NCI-H526 (cell line): ENCODE data around the gene ATG9A.

Experiments used
- DNase-seq, 2 experiments: peaks; one replicate each; lab custom pipeline; 2025; lab: John Stamatoyannopoulos, UW

Gene ATG9A

DNA sequence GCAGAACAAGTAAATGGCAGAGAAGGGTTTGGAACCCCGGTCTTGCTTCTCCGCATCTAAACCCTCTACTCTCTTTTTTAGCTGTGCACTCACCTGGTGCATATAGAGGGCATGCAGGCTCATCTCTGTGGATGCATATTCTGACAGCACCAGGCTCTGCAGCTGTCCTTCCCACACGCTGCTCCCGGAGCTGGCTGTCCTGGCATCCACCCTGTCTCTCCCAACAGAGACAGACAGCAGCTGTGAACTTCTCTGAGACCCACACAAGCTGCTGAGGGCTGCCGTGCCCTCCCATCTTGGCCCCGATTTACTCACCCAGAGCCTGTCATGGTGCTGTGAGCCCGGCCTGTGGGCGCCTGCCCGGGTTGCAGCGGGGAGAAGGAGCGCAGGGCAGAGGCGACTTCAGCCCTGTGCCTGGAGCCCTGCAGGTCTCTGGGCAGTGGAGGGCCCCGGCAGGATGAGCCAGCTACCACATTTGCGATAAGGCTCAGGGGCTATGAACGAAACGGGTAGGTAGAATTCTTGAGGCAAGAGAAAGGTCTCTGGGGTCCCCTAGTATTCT, 7.4 kb downstream of the ATG9A start:
- no peak for DNase-seq

DNA sequence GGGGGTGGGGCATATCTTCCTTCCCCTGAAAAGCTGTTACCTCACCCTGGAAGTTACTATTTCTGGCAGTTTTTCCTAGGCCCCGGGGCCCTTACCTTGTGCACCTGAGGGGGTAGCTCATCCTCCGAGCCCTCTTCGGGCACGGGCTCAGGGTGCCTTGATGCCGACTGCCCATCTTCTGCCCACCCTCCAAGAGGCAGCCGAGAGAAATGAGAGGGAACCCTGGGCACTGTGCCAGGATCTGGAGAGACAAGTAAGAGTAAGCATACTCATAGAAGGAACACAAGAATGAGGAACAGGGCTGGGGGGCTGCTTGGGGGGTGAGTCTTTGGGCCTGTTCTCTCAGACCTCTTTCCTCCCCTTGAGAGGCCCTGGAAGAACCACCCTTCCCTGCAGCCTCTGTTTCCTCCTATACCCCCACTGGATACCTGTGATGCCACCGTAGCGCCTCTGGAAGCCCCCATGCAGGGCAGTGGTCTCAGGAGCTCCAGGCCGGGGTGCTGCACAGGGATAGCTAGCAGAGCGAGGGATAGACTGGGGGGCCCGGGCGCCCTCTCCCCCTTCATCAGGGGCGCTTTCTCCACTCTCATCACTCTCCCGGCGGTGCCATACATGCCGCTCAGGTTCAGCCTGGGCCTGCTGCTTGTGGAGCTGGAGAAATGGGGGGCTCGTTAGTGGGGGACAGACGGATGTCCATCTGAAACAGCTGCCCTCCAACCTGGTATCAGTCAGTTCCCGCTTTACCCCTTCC, 8.6 kb downstream of the ATG9A start:
- no peak for DNase-seq

- no peak for DNase-seq
Observed at GRCh38 chr2:219219784-219220532, 9.5 kb downstream of the ATG9A start.

DNA sequence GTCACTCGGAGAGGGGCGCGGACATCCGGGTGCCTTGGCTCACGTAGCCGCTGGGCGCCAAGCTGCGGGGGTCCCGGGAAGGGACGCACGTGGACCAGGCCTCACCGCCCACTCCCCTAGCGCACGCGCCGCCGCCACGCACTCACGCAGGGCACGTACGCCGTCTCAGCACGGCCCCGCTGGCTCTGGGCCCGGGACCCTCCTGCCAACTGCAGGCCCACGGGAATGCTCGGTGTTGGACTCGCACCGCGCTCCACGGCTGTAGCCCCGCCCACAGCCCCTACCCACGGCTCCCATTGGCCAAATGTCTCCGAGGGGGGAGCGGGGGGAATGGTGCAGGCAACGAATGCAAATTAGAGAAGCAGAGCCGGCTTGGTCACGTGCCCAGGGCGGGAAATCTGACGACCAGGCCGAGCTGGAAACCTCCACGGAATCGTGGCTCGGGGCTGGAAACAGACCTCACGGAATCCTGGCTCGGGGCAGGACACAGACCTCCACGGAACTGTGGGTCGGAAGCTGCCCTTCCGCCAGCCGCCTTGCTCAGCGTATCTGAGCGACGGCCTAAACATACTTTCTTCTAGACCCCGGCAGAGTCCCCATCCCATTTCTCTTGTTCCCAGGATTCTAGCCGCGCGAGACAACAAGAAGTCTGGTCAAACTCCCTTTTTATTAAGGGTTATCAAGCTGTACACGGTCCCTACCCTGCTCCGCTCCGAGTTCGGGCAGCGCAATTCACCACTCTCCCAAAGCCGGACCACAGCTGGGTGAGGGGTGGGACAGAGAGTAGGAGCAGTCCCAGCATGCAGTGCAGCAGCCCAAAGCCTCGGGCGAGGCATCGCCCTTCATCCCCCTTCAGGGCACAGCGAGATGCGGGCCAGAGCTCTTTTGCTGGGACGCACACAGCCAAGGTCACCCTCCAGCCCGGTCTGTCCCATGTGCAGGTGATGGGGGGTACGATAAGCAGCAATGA, 10.4 kb downstream of the ATG9A start, which contains the start of gene ABCB6:
TSS of gene ABCB6 (minus strand) at position 227 of the 970 bp plus-strand sequence. CDS start 285 bp downstream, outside the sequence.
- peak; percentile 92 to 98 for DNase-seq

DNA sequence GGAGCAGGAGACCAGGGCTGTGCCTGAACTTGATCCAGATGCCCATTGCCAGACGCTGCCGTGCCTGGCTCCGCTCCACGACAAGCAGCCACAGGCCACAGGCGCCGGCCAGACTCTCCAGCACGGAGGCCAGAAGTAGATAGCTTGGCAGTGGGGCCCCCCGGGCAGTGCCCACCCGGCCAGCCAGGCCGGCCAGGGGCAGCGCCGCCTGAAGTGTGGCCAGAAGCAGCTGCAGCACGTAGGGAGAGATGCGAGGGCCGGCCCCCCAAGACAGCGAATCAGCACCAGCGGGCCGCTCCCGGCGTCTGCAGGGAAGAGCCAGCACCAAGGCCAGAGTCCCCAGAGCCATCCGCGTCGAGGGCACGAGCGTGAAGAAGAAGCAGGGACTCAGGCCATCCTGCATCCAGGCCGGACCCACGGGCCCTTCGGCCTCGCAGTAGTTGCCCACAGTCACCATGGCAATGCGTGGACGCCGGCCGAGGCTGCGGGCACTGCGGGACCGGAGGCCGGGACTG, 11.2 kb downstream of the ATG9A start:
- DNase-seq, result peak; percentile 66 to 78

GRCh38 chr2:219216535-219216915, 12.9 kb downstream of the ATG9A start:
- DNase-seq, result no peak

GRCh38 chr2:219215871-219216534, 13.4 kb downstream of the ATG9A start:
- DNase-seq, result no peak

DNA sequence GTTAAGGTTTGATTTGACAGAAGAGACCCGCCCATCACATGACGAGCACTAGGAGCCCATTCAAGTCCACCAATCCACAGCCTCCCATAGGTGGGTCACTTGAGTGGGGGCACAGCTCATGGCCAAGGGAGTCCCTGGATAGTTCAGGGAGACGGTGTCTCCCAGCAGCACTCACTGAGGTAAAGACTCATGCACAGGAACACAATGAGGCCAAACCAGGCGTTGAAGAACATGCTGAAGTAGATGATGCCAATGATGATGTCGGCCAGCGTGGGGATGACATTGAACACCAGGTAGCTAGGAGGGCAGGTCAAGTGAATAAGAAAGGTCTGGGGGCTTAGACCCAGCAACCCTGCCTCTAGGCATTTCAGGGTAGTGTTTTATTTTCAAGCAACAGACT, 14.7 kb downstream of the ATG9A start:
- DNase-seq, result no peak

- DNase-seq, result no peak
Observed at GRCh38 chr2:219214141-219214540, 15.3 kb downstream of the ATG9A start.

GRCh38 chr2:219213486-219214071, 15.9 kb downstream of the ATG9A start:
- DNase-seq, result no peak

DNA sequence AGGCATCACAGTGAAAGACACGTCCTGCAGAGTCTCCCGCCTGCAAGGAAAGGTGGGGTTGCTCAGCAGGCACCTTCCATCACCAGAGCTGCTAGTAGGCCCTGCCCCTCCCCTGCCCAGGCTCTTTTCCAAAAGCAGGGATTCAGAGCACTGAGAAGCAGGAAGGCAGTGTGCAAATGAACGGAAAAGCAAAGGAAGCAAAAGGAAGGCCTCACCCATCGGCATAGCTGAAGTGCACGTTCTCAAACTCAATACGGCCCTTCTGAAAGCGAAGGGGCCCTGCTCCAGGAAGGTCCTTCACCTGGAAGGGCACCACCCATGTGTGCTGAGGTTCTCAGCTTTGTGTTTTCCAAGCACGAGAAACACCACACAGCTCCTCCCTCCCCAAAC, 16.4 kb downstream of the ATG9A start:
- no peak for DNase-seq

DNA sequence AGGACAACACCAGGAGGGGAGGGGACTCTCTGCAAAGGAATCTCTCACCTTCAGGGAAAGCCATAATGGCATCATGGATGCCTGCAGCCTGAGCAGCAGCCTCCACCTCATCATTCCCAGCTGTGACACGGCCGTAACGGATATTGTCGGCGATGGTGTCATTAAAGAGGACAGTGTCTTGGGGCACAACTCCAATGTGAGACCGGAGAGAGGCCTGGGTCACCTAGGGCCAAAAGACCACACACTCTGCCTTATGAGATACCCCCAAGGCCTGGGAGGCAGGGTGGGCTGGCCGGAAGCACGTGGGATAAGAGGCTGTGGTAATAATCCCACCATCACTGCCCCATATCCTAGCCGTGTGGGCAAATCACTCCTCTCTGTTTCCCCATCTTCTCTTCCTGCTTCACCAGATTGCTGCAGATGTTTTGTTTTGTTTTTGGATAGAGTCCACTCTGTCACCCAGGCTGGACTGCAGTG, 18.5 kb downstream of the ATG9A start:
- no peak for DNase-seq

DNA sequence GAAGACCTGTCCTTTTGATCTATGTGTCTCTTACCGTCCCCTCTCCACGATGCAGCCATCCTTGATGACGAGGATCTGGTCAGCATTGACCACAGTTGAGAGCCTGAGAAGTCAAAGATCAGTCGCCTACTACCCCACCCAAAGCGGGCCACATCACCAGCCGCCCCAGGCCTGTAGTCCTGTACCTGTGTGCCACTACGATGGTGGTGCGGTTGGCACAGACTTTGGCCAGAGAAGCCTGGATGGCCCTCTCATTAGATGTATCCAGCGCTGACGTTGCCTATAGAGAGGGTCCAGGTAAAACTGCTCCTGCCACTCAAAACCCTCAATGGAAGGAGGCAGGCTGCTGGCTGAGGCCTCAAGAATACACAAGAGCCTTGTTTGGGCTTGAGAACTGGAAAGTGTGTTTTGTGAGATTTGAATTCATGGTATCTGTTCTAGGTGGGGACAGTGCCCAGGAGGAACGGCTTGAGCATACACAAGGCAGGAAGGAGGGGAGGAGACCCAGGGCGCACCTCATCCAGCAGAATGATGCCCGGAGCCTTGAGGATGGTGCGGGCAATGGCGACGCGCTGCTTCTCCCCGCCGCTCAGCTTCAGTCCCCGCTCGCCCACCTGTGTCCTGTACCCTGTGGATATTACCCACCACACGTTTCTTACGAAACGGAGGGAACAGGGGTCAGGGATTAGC, 19.1 kb downstream of the ATG9A start:
- DNase-seq, result no peak

- no peak for DNase-seq
Observed at GRCh38 chr2:219209236-219210195, 19.9 kb downstream of the ATG9A start.

DNA sequence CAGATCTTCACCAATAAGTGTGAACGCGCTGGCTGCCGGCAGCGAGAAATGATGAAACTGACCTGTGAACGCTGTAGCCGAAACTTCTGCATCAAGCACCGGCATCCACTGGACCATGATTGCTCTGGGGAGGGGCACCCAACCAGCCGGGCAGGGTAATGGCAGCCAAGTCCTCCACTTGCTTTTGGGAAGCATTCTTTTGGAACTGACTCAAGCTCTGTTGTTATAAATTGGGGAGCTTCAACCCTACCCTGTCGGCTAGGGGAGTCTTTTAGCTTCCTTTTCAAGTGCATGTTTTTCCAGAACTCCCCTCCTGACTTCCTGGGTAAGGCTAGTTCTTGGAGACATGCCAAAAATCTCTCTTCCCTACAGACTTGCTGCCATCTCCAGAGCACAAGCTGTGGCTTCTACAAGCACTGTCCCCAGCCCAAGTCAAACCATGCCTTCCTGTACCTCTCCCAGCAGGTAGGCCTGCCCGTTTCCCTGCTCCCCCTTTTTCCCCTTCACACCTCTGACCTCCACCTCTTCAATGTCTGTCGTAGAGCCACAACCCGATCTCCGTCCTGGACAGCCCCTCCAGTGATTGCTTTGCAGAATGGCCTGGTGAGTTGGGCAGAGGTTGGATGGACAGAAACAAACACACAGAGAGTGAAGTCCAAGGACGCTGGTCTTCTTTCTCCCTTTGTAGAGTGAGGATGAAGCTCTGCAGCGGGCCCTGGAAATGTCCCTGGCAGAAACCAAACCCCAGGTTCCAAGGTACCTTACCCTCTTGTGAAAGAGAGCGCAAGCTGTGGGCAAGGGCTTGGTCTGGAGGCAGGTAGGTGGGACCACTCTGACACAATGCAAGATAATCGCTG, 21.3 kb downstream of the ATG9A start:
- no peak for DNase-seq

- DNase-seq, result no peak
Observed at GRCh38 chr2:219207134-219207883, 22.1 kb downstream of the ATG9A start.
